Measurements from ENCODE around the gene GNAO1. TPM values are rescaled to one million over a fixed set of nuclear protein-coding genes. Genes with fewer than 3 reads are reported as not detected.

The GNAO1 gene
- total and polyA plus RNA-seq, 2 experiments from 2014 or later, result under 0.01 to 0.18 TPM

DNA sequence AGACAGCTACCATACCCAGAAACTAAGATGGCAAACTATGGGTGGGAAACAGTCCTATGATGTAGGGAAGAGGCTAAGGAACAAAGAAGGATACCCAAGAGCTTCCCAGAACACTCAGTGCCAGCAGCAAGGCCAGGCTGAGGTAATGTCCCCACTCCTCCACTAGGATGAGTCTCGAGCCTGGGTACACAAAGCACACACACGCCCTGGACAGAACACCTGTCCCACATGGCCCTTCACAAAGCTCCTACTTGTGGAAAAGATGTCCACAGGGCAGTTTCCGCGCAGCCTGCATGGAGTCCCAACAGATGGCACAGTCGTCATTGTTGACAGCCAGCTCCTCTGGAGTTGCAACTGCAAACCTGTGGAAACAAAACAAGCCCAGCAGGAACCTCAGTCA, 210.2 kb downstream of the GNAO1 start:
- Histone ChIP-seq H4K20me1 (ENCODE audit: insufficient read depth) (no peaks in the 10 kb centered on the region), H3K36me3 (ENCODE audit: low read depth) (peaks cover 64% of the 10 kb centered on the region), H3K79me2 (ENCODE audit: insufficient read depth) (peaks cover 30% of the 10 kb centered on the region), H3K4me2 (ENCODE audit: unreplicated experiment) (no peak overlapping the region), H3K4me3 (no peak overlapping the region), H3K9me2 (ENCODE audit: insufficient read depth) (no peaks in the 10 kb centered on the region), H3K9me3 (ENCODE audit: low read depth) (no peaks in the 10 kb centered on the region), H3K9ac (no peak overlapping the region), H3K27me3 (replicated peaks; ENCODE audit: insufficient read depth) (no peaks in the 10 kb centered on the region), H3K4me1 (ENCODE audit: insufficient read depth) (no peaks in the 10 kb centered on the region), H2AFZ (no peak overlapping the region), H3F3A (ENCODE audit: insufficient read depth) (peaks cover 7% of the 10 kb centered on the region; the same call in 1 of the 2 replicates), H3K27ac (no peak overlapping the region)
- no peak for DNase-seq
- in situ Hi-C loops (cut with MboI), result no loop called here
- WGBS, 2 experiments (ENCODE audit: low coverage in 1 of 2, low lambda C conversion rate in 2 of 2, missing lambda C conversion rate in 2 of 2), result 90 to 91% methylated on average over 5 of the region's 5 CpGs
- no peak for TF ChIP-seq EZH2phosphoT487 (IDR thresholded peaks at IDR 0.05; ENCODE audit: insufficient read depth, low read depth)
- no peak for TF ChIP-seq EZH2 (IDR thresholded peaks at IDR 0.05; ENCODE audit: insufficient read depth, poor library complexity, severe bottlenecking)

DNA sequence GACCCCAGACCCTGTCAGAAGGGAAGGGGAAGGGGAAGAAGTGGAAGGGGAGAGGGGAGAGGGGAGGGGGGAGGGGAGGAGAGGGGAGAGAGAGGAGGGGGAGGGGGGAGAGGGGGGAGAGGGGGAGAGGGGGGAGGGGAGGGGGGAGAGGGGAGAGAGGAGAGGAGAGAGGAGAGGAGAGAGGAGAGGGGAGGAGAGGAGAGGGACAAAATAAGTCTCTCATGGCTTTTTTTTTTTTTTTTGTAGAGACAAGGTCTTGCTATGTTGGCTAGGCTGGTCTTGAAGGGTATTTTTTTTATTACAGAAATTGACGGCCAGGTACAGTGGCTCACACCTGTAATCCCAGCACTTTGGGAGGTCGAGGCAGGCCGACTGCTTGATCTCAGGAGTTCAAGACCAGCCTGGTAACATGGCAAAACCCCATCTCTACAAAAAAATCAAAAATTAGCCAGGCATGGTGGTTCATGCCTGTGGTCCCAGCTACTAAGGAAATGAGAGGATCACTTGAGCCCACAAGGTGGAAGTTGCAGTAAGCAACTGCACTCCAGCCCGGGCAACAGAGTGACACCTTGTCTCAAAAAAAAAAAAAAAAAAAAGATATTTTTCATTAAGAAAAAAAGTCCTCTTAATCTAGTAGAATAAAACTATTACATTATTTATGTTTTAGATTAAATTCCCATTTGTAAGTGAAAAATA, 214.8 kb downstream of the GNAO1 start:
- no peaks in the 10 kb centered on the region for H4K20me1 ChIP-seq (ENCODE audit: insufficient read depth)
- no peak overlapping the region for H2AFZ ChIP-seq
- 87 to 89% methylated on average over 4 of the region's 4 CpGs for WGBS, 2 experiments (ENCODE audit: low coverage in 1 of 2, low lambda C conversion rate in 2 of 2, missing lambda C conversion rate in 2 of 2)
- H3F3A ChIP-seq (ENCODE audit: insufficient read depth), result 0 out of 2 replicates have a peak, but pooled peaks cover 7% of the 10 kb centered on the region
- H3K4me3 ChIP-seq, result no peak overlapping the region
- H3K4me1 ChIP-seq (ENCODE audit: insufficient read depth), result peaks cover 9% of the 10 kb centered on the region; the same call in 1 of the 2 replicates
- H3K9ac ChIP-seq, result no peak overlapping the region
- peaks cover 22% of the 10 kb centered on the region; the same call in 1 of the 2 replicates for H3K79me2 ChIP-seq (ENCODE audit: insufficient read depth)
- H3K27ac ChIP-seq, result no peak overlapping the region
- no peak overlapping the region for H3K4me2 ChIP-seq (ENCODE audit: unreplicated experiment)
- in situ Hi-C loops (cut with MboI), result no loop called here
- H3K9me2 ChIP-seq (ENCODE audit: insufficient read depth), result no peaks in the 10 kb centered on the region
- H3K36me3 ChIP-seq (ENCODE audit: low read depth), result peaks cover 54% of the 10 kb centered on the region
- H3K27me3 ChIP-seq (replicated peaks; ENCODE audit: insufficient read depth), result no peaks in the 10 kb centered on the region
- DNase-seq, result no peak
- TF ChIP-seq EZH2phosphoT487 (IDR thresholded peaks at IDR 0.05; ENCODE audit: insufficient read depth, low read depth) (no peak), EZH2 (IDR thresholded peaks at IDR 0.05; ENCODE audit: insufficient read depth, poor library complexity, severe bottlenecking) (no peak)
- no peaks in the 10 kb centered on the region for H3K9me3 ChIP-seq (ENCODE audit: low read depth)

Small RNA genes within 50 kb of the gene (microRNA-seq; reads per million reads assigned to microRNA genes)
- not detected for gene MIR3935 (ENCODE audit: borderline number of aligned reads)

Small RNA genes within 50 kb of the gene (small RNA-seq; reads per million reads assigned to genes)
- not detected for gene MIR3935 (ENCODE audit: low read depth, low replicate concordance)

Other genes starting within 250 kb of the GNAO1 start
- gene AMFR, start 234.1 kb downstream of the GNAO1 start, total RNA-seq (2014; rRNA removed; shearing (Covaris generic)), result 205 and 212 TPM in 2 replicates
- 26.6 and 27.3 TPM in 2 replicates for gene AMFR, start 234.1 kb downstream of the GNAO1 start, polyA plus RNA-seq (2016; fragmentation: Nextera tagmentation; extraction: Ambion mirVana)